Epithelial cell of proximal tubule (primary cell): ENCODE data around the gene CABCOCO1. TPM values are rescaled to one million over a fixed set of nuclear protein-coding genes. Genes with fewer than 3 reads are reported as not detected.

ENCODE experiments used
- DNase-seq: peaks from one replicate; pipeline ENCODE4 v3.0.0-alpha.2; 2011; ENCODE audit warnings: low read depth
- H3K4me3 ChIP-seq: 2 replicates; pipeline ENCODE4 v1.5.1; 2011; ENCODE audit warnings: low read depth, mild to moderate bottlenecking, low read length
- total RNA-seq: library from RNA; depleted of rRNA; stranded (reverse); fragments of >200 nt; gene quantifications from 2 replicates; pipeline ENCODE4 v1.2.3, GENCODE V29; 2015
- TF ChIP-seq, protein P1 (sequence below): conservative IDR thresholded peaks from 2 replicates; pipeline ENCODE4 v1.5.1; 2012; ENCODE audit warnings: low read depth, mild to moderate bottlenecking, low read length

CABCOCO1 gene
- total RNA-seq, 1 donor from 2014 or later, result 0.86 TPM

DNA sequence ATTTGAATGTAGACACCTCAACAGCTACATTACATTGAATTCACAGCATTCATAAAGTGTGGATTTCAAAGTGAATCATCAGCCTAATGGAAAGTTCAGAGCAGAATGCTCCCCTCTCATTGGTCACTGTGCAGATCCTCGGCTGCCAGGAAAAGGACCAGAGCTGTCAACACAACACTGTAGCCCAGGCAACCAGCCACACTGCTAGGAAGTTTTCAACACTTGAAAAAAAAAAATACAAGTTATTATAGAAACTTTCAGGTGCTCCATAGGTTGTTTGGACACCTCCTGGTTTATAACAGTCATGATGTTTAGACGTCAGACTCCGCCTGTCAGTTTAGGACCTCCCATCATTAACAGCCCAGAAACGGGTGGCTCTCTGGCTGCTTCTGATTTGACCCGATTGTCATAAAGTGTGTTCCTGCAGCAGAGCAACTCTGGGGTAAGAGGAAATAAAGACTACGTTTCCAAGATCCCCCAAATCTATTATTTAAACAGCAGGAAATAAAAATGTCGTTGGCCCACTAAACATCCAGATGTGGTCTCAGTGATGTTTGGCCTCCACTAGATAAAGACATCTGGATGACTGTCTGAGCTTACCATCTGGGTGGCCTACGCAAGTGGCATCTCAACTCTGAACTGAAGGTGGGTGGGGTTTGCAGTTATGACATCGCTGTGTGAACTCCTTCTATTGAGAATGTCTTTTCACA lies 117.4 kb downstream of the CABCOCO1 start:
- TF ChIP-seq, protein P1, sequence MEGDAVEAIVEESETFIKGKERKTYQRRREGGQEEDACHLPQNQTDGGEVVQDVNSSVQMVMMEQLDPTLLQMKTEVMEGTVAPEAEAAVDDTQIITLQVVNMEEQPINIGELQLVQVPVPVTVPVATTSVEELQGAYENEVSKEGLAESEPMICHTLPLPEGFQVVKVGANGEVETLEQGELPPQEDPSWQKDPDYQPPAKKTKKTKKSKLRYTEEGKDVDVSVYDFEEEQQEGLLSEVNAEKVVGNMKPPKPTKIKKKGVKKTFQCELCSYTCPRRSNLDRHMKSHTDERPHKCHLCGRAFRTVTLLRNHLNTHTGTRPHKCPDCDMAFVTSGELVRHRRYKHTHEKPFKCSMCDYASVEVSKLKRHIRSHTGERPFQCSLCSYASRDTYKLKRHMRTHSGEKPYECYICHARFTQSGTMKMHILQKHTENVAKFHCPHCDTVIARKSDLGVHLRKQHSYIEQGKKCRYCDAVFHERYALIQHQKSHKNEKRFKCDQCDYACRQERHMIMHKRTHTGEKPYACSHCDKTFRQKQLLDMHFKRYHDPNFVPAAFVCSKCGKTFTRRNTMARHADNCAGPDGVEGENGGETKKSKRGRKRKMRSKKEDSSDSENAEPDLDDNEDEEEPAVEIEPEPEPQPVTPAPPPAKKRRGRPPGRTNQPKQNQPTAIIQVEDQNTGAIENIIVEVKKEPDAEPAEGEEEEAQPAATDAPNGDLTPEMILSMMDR, result no peak
- H3K4me3 ChIP-seq, result no peak overlapping the region
- peak; percentile 73 for DNase-seq

DNA sequence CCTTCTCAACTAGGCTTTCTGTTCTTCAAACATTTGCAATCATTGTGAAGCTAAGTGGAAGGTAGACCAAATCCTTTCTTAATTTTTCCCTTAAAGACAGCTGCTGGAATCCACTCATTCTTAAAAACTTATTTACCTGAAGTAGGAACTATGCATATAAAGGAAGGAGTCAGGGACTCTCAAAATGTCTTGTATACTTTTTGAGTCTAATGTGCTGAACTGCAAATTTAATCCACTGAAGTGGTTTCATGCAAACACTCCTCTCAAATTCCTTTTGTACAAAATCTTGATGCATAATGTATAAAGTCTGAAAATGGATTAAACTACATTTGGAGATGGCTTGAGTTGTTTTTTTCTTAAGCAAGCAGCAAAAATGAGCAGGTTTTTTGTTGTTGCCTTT lies 118.0 kb downstream of the CABCOCO1 start:
- TF ChIP-seq, protein P1, result no peak

DNA sequence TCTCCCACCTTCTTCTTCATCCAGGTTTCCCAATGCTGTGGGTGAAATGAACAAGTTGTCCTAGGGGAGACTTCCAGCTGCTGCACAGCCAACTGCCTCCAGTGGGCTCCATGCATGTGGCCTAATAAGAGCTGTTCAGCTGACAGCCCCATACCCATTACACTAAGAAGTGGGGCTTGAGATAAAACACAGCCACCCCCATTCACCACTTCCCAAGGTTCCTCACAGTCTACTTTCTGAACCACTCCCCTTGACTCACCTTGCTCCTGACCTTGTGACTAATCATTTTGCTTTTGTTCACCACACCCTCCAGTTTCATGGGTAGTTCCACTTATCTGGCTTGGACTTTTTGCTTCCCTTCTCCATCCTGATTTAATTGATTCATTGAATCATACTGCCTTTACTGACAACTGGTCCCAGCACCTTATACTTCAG lies 119.3 kb downstream of the CABCOCO1 start:
- no peak for DNase-seq
- H3K4me3 ChIP-seq, result no peak overlapping the region
- TF ChIP-seq, protein P1, result no peak

More for the DNA sequence above, 118.0 kb downstream of the CABCOCO1 start:
- DNase-seq, result no peak
- H3K4me3 ChIP-seq, result no peak overlapping the region

DNA sequence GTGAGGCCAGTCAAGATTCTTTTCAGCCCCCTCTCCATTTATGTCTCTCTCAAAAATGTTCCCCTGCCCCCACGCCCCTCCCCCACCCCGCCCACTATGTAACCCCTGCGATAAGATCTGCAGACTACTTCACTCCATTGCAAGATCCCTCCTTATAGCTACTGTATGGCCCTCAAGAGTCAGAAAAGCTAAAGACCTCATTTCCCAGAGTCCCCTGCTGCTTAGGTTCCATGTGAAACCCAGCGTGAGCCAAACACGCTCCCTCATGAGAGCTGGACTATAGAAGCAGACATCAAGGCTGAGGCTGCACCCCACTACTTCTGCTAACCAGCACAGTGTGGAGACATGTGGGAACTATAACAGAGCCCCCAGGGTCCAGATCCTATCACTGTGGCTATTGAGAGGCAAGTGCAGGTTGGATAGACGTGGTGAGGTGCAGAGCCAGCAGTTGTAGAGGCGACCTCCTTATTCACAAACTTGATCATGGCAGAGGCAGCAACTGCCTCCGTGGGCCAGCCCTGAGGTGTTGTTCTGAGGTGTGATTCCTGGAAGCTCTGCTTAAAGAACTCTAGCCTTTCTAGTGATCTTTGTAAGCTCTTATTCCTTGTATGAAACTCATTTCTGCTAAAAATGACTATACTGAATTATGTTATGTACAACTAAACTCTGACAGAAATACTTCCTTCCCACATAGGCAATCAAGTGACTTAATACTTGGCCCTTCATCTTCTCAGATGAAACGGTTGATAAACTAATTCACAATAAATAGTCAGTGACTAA lies 121.8 kb downstream of the CABCOCO1 start:
- no peak overlapping the region for H3K4me3 ChIP-seq
- no peak for DNase-seq
- TF ChIP-seq, protein P1, result no peak

DNA sequence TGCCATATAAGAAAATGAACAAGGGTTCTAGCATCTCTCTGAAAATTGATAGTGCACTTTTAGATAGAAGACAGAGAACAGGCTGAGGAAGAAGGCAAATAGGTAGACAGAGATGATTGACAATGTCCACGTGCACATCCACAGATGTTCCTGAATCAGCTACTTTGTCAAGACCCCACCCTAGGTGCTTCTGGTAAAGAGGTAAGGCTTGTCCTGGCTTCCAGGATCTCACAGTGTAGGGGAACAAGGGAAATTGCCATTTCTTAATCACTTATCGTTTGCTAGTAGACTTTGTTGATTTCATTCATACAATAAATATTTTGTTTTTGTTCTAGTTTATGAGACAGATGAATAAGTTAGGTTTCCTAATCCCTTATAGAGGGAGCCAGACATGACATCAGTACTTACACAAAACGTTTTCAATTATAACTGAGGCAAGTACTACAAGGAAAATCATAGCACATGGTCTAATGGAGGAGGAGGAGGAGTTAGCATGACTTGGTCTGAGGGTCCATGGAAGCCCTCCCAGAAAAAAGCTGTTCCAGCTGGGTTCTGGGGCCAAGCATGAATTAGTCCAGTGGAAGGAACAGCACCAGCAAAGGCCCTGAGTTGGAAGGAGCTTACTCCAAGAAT lies 122.9 kb downstream of the CABCOCO1 start:
- no peak for DNase-seq
- H3K4me3 ChIP-seq, result no peak overlapping the region
- TF ChIP-seq, protein P1, result no peak

DNA sequence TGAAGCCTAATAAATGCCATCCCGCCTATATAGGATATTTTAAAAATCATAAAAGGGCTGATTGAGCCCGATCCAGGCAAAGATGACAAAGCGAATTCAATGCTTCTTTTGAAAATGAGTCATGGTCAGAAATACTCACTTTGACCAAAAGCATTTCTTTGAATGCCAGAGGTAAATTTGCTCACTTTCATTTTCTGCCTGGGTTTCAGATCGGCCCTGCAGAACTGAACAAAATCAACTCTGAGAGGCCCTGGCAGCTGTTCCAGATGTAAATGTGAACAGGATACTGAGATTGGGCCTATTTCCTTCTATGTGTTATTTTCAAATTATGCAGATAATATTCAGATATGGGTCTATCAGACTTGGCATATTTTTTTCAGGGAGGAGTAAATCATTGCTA lies 124.0 kb downstream of the CABCOCO1 start:
- H3K4me3 ChIP-seq, result peak overlapping the region; percentile 17
- TF ChIP-seq, protein P1, result no peak
- no peak for DNase-seq
